ENCODE data around the gene SNAPC4. TPM values are rescaled to one million over a fixed set of nuclear protein-coding genes. Genes with fewer than 3 reads are reported as not detected.

SNAPC4 gene
- total RNA-seq, 1 donor from 2014 or later, result 3.7 TPM

GRCh38 chr9:136434580-136435169 lies 34.7 kb upstream of the SNAPC4 start:
- DNase-seq (ENCODE audit: low read depth), result no peak
- Histone ChIP-seq H3K36me3 (ENCODE audit: control insufficient read depth, insufficient read depth, low read length) (peaks cover 16% of the 10 kb centered on the region), H3K4me3 (ENCODE audit: low read depth, low read length) (no peak overlapping the region), H3K27me3 (ENCODE audit: control insufficient read depth, insufficient read depth, low read length) (no peaks in the 10 kb centered on the region)
- FAIRE-seq, result no peak
- TF ChIP-seq CTCF (IDR thresholded peaks at IDR 0.05; ENCODE audit: insufficient read depth, low read length, severe bottlenecking), result no peak

- peaks cover 18% of the 10 kb centered on the region for H3K36me3 ChIP-seq (ENCODE audit: control insufficient read depth, insufficient read depth, low read length)
- DNase-seq (ENCODE audit: low read depth), result no peak
Observed at GRCh38 chr9:136433849-136434579, 34.0 kb upstream of the SNAPC4 start.

GRCh38 chr9:136433043-136433715 lies 33.2 kb upstream of the SNAPC4 start:
- no peak for TF ChIP-seq CTCF (IDR thresholded peaks at IDR 0.05; ENCODE audit: insufficient read depth, low read length, severe bottlenecking)
- H3K27me3 ChIP-seq (ENCODE audit: control insufficient read depth, insufficient read depth, low read length), result no peaks in the 10 kb centered on the region
- peaks cover 21% of the 10 kb centered on the region for H3K36me3 ChIP-seq (ENCODE audit: control insufficient read depth, insufficient read depth, low read length)
- DNase-seq (ENCODE audit: low read depth), result no peak
- FAIRE-seq, result no peak
- no peak overlapping the region for H3K4me3 ChIP-seq (ENCODE audit: low read depth, low read length)

More at GRCh38 chr9:136433849-136434579, 34.0 kb upstream of the SNAPC4 start:
- FAIRE-seq, result no peak
- H3K4me3 ChIP-seq (ENCODE audit: low read depth, low read length), result no peak overlapping the region
- no peak for TF ChIP-seq CTCF (IDR thresholded peaks at IDR 0.05; ENCODE audit: insufficient read depth, low read length, severe bottlenecking)
- no peaks in the 10 kb centered on the region for H3K27me3 ChIP-seq (ENCODE audit: control insufficient read depth, insufficient read depth, low read length)

GRCh38 chr9:136432591-136432990 lies 32.6 kb upstream of the SNAPC4 start:
- FAIRE-seq, result no peak
- Histone ChIP-seq H3K4me3 (ENCODE audit: low read depth, low read length) (no peak overlapping the region), H3K27me3 (ENCODE audit: control insufficient read depth, insufficient read depth, low read length) (no peaks in the 10 kb centered on the region), H3K36me3 (ENCODE audit: control insufficient read depth, insufficient read depth, low read length) (peaks cover 21% of the 10 kb centered on the region)
- TF ChIP-seq CTCF (IDR thresholded peaks at IDR 0.05; ENCODE audit: insufficient read depth, low read length, severe bottlenecking), result no peak
- DNase-seq (ENCODE audit: low read depth), result no peak

GRCh38 chr9:136431782-136432350 lies 31.9 kb upstream of the SNAPC4 start:
- FAIRE-seq (no peak), DNase-seq (ENCODE audit: low read depth) (no peak)

More at GRCh38 chr9:136431782-136432350, 31.9 kb upstream of the SNAPC4 start:
- Histone ChIP-seq H3K36me3 (ENCODE audit: control insufficient read depth, insufficient read depth, low read length) (peaks cover 21% of the 10 kb centered on the region), H3K27me3 (ENCODE audit: control insufficient read depth, insufficient read depth, low read length) (no peaks in the 10 kb centered on the region), H3K4me3 (ENCODE audit: low read depth, low read length) (no peak overlapping the region)
- TF ChIP-seq CTCF (IDR thresholded peaks at IDR 0.05; ENCODE audit: insufficient read depth, low read length, severe bottlenecking), result no peak

All from bronchial epithelial cell (primary cell).